Smooth muscle cell of the brain vasculature (primary cell): ENCODE measurements around the gene SYT8.

Source experiments
- DNase-seq: peaks from one replicate; pipeline ENCODE4 v3.0.0-alpha.2; 2012; ENCODE audit warnings: low read depth, low spot score

SYT8 gene

DNA sequence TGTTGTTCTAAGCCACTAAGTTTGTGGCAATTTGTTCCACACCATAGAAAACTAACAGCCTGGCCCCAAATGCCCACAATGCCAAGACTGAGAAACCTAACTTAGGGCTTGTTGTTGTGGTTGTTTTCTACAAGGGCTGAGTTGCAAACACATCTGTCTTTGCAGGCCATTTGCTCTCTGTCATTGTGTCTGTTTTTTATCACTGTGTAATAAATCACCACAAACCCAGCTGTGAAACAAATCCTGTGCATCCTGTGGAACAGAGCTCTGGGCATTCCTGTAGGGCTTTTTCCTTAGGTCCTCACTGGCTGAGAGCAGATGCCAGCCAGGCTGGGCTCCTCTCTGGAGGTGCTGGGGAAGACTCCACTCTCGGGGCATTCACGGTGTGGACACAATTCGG, 15.7 kb upstream of the SYT8 start:
- DNase-seq: no peak

DNA sequence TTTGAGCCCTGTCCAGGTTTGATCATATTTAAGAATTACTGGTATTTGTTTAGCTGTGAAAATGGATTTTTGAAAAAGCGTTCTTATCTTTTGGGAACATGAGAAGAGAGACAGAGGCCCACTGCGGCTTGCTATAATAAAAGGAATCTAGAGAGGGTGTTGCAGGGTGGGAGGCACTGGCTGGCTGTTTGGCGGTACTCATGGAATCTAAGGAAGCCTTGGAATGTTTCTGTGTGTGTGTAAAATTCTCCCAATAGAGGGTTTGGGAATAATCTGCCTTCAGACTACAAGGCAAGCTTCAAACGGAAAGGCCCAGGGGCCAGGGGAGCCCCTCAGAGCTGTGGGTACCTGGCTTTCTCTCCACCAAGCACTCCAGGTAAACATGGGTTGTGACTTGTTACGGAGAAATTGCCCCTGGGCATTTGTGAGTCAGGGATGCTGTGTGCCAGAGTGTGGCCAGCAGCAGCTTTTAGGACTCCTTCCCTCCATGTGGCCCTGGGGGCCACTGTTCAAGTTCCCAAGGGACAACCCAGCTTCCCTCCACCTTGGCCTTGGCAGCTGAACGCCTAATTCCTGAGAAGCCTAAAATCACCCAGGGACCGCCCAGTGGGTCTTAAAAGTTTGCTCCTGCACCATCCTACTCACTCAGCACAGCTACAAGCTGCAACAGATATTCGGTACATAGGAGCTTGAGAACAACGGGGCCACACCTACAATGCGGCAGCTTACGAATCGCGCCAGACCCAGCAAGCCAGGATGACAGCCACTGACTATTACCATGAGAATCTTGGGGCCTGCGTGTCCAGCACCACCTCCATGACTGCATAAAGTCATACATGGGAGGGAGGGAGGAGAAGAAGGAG, 14.1 kb upstream of the SYT8 start:
- DNase-seq: no peak

DNA sequence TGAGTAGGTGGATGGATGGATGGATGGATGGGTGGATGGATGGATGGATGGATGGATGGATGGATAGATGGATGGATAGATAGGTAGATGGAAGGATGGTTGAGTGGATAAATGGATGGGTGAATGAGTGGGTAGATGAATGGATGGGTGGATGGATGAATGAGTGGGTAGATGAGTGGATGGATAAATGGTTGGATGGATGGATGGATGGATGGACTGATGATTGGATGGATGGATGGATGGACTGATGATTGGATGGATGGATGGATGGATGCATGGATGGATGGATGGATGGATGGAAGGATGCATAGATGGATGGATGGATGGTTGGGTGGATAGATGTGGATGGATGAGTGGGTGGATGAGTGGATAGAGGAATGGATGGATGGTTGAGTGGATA, 13.2 kb upstream of the SYT8 start:
- DNase-seq: no peak

DNA sequence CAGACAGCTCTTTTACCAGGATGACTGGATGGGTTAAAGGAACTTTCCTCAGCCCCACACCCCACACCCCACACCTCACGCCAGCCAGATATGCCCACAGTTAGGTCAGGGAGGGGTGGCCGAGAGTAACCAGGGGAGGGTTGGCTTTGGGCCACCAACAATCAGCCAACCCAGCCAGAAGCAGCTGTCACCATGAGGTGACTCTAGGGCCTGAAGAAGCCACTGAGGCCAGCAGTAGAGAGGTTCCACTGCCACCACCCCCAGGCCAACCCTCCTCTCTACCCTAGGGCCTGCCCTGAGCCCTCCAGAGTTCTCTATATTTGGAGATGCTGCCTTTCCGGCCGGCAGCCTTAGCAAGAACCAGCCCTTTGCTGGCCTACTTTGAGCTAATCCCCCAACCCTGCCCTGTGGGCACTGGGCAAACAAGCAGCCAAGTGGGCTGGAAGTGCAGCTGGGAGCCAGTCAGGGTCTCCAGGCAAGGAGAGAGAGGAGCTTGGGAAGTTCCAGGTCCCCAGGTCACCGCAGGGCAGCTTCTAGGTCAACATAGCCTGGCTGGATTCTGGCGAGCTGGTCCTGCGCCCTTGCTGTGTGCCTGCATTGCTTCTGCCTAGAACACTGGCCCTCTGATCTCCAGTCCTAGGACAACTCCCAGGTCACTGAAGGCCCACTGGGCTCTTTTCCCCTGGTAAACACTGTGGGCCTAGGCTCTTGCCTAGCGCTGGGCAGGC, 12.0 kb upstream of the SYT8 start:
- DNase-seq: no peak

DNA sequence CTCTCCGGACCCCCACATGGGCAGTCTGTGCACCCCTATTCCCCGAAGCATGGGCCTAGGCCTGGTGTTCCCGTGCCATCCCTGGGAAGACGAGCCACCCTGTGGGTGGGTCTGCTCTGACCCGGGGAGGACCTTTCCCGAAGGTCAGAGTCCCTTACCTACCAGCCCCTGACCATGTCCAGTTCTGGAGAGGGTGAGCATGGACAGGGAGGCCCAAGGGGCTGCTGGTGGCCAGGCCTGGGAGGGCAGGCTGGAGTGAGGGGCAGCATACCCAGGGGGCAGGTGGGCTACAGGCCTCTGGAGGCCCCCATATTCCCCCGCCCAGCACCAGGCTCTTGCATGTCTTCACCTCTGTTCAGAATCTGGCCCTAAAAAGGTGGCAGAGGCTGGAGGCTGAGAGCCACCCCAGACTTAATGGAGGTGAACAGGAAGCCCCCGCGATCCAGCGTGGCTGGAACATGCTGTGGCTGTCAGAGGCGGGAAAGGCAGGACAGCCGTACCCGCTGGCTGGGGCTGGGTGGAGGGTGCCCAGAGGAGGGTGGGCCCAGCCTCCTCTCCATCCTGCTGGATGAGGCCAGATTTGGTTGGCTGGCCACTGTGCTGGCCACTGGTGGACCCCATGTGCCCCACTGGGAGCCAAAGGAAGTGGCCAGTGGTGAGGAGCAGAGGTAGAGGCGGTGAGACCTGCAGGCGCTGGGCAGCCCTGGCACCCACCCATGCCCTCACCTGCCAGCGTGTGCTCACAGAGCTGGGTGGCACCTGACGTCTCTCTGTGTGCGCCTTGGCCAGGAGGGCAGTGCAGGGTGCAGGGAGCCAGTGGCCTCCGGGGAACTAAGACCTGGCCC, 11.2 kb upstream of the SYT8 start:
- DNase-seq: no peak

DNA sequence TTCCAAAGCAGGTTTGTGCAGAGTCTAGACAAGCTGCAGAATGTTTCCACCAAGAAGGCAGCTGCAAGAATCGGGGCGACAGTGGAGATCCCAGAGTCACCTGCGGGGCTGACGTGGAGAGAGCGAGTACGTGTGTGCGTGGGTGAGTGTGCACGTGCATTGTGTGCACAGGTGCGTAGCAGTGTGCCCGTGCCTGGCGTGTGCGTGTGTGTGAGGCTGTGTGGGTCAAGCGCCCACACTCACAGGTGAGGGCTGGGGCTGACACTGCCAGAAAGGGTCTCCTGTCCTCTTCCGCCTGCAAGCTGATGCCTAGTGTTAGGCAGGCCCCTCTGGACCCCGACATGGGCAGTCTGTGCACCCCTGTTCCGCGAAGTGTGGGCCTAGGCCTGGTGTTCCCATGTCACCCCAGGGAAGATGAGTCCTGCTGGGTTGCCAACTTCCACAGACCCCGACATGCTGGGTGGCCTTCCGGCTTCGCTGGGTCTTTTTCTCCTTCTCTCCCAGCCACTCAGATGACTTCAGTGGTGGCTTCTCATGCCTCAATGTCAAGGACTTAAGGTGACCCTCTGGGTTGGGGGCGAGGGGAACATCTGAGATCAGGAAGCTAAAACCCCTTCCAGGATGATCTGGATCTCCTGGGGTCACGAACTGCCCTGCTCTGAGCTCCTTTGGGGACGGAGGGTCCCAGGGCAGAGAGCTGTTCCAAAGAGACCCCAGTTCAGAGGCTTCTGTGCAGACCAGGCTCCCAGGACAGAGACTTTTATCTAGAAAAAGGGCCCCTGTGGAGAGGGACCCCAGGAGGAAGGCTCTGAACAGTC, 10.4 kb upstream of the SYT8 start:
- DNase-seq: no peak

DNA sequence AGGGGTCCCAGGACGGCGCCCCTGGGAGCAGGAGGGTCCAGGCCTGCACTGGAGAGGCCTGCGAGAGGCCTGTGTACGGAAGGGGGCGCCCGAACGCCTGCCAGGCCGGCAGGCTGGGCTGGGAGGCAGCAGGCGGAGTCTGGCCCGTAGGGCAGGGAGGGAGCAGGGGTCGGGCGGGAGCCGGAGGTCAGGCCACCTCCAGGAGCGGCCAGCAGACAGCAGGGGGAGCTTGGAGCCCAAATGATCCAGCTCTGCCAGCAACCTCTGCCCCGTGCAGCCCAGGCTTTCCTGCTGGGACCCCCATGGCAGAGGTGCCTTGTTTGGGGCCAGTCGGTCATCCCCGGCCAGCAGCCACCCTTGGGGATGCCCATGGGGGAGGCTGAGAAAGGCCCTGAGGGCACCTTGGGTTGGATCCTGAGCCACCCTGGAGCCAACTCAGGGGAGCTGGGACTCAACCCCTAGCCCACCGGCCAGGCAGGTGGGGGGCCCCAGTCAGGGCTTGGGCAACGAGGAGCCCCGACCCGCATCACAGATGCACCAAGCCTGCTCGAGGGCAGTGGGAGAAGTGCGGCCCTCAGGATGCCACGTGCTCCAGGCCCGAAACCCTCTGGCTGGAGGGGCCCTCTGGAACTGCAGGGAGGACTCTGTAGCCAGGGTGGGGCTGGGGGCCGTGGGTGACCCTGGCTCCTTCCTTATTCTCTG, 9.6 kb upstream of the SYT8 start:
- DNase-seq: no peak

DNA sequence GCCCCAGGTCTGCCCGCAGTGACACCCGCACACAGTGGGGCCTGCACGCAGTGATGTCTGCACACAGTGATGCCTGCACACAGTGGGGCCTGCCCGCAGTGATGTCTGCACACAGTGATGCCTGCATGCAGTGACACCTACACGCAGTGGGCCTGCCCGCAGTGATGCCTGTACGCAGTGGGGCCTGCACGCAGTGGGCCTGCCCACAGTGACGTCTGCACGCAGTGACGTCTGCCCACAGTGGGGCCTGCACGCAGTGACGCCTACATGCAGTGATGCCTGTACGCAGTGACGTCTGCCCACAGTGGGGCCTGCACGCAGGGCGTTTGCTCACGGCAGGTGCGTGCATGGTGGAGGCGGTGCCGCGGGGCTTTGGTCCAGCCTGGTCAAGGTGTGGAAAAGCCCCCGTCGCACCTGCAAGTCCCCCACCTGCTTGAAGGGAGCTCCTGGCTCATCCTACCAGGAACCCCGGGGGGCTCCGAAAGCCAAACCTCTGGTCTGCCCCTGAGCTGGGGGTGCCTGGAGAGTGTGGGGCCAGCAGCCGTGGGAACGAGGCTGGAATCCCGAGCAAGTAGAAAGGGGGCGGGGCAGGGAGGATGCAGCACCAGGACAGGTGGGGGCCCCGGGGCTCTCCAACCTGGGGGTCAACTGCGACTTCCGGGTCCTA, 8.9 kb upstream of the SYT8 start:
- no peak for DNase-seq

DNA sequence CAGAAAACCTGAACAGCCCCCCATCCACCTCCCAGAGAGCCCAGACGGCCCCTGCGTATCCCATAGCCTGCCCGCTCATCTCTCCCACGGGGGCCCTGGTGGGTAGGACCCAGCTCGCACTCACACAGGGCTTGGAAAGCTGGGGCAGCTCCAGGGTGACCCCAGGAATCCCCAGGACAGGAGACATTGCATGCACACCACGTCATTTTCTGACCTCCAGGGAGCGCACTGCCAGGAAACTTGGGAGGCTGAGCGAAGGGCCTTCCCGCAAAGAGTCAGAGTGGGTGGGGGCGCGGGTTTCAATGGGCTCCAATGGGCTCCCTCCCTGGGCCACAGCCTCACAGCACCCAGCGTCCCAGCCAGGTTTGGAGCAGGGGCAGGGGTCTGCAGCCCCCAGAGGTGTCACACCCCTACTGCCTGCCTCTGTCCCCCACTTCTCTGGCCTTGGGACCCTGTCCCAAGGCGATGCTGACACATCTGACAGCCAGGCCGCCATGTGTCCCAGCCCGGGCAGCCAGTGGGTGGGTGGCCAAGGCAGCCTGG, 8.2 kb upstream of the SYT8 start:
- peak; percentile 32 for DNase-seq

DNA sequence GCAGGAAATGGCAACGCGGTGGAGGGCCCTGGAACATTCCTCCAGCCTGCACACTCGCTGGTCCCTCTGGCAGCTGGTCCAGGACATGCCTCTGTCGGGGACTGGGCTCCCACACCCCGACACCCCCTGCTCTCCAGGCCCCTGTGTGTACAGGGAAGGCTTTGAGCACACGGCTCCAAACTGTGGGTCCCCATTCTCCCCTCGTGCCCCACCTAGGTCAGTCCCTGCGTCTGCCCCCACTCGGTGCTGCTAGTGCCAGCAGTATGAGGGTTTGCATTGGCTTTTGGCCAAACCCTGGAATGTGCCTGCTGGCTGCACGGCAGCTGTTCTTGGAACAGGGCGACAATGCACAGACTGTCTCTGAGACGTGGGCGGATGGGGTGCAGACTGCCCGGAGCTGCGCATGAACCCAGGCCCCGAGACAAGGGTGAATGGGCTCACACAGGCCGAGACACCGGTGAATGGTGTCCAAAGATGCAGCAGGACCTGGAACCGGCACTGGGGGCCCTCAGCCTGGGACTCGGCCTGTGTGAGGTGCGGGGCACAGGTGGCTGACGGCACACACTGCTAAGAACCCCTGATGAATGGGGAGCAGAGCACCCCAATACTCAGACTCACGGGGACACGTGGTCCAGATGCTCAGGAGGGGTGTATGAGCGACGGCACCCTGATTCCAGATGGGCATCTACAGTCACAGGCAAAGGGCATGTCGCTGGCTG, 7.5 kb upstream of the SYT8 start:
- peak; percentile 51 for DNase-seq

DNA sequence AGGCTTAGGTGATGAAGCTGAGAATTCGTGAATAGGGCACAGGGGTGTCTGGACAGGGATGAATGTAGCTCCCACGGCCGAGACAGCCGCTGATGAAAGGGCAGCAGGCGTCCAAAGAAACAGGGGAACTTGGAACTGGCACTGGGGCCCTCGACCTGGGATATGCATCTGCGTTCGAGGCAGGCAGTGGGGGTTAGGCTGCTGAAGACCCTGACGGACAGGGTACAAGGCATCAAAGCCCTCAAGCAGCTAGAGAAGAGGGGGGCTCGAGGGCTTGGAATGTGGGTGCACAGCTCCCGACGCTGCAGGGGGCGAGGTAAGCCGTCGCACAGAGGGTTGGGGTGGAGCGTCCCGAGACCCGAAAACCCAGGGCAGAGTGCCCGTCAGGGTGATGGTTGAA, 6.9 kb upstream of the SYT8 start:
- DNase-seq: no peak

DNA sequence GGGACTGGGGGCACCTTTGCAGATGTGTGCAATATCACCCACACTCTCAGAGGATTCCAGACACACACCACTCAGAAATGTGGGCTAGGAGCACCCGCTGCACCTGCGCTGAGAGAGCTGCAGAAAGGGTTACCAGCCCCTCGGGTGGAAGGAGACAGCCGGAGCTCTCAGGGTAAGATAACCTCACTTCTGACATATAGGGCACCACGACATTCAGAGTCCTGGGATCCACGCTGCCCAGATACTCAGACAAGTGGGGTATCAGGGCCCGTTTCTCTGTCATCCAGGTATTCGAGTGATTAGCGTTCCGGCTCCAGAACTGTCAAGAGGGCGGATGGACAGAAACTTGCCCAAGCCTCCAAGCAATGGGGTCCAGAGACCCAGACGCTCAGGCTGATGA, 6.2 kb upstream of the SYT8 start:
- DNase-seq: no peak

DNA sequence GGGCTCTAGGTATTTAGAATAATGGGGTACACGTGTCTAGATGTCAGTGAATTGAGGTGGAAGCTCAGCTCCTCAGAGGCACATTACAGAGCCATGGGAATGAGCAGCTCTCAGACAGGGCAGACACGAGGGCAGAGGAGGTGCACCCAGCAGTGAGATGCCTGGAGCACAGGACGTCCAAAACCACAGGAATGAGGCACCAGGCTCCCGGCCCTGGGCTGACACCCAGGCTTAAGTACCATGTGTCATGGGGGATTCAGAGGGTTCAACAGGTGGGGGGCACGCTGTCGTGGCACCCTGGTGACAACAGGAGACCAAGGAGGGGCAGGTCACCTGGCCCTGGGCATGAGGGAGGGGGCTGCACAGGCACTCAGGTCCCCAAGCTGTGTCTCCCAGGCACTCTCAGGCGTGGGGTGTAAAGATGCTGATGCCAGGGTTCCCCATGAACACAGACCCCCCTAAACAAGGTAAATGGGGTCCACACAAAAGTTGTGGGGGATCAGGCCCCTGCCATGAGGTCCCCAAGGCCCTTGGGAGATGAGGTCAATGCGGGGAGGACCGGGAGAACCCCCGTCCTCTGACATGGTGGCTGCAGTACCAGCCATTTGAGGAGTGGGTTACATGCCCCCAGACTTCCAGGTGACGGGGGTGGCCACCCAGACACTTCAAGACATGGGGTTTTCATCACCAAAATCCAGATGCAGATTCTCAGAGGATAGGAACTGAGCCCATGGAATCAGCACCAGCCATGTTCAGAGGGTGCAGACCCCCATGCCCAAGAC, 5.6 kb upstream of the SYT8 start:
- no peak for DNase-seq

DNA sequence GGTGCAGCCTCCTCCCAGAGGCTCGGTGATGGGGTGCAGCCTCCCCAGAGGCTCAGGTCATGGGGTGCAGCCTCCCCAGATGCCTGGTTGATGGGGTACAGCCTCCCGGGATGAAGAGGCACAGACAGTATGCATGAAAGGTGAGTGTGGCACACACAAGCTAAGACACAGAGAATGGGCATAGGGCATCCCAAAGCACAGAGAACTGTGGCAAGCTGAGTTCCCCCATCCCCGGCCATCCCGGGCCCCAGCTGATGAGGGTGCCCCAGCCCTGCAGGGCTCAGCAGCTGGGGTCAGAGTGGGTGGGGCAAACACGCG, 4.8 kb upstream of the SYT8 start:
- no peak for DNase-seq

DNA sequence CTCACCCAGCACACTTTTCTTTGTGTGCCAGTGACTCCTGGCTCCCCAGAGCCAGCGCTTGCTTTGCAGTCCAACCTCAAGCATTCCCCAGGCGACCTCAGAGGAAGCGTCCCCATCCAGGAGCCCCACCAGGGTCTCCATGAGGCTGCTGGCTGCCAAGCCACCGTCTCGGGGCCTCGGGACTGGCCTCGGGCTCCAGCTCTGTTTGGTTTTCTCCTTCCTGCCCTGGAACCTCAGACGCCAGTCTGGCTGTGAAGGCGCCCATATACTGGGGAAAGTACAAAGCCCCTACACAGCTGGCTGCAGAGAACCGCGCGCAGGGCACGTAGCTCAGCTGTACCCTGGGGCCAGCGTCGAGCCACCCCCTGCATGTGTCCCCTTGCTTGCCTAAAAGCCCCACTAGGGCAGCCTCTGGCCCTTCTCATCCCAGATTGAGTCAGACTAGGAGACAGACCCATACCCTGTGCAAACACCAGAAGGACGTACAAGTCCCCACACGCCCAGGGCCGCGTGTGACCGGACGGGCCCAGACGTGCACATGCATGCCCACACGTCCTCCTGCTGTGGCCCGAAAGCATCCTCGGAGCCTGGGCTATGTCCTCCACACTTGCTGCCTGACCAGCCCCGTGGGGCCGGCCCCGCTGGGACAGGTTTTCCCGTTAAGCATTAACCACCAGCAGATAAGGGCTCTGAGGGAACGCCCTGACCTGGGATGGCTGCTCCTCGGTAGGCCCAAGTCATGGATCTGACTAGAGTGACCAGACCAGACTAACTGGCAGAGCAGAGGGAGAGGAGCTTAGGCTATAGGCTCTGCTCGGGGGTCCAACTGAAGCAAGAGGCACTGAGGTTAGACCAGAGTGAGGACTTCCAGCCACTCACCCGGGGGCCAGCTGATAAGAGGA, 4.2 kb upstream of the SYT8 start:
- DNase-seq: no peak

DNA sequence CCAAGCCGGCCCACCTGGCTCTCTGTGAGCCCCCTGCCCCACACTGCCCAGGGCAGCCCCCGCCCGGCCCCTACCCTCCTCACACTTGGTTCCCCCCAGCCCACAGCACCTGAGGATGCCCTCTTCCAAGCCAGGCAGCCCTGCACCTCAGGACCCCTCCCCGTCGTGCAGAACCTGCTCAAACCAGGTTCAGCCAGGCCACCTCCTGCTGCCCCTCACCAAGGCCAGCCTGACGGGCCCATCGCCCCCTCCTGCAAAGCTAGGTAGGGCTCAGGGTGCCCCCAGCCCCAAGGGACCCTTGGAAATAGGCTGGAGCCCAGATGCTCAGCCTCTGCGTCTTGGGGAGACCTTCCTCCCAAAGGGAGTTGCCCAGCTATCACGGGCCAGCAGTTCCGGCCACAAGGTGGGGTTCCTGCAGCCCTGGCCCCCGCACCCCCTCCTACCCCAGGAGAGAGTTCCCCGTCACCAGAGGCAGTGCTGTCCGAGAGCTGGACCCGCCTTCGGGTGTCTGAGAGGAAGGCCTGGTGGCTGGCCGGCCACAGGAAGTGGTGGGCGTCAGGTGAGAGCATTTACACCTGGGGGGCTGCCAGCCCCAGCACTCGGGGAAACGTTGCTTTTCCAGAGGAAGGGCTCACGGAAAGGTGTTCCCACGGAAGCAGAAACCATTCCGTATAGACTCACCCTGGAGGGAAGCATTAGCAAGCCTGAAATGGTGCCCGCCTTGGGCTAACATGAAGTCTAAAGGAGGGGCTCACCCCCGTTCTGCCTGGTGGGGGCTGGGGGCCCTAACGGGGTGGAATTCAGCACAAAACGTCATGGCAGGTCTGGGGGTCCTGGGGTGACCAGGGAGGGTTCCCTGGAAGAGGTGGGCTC, 3.2 kb upstream of the SYT8 start:
- DNase-seq: no peak
